H4 (cell line): ENCODE data around the gene CBL. TPM values are rescaled to one million over a fixed set of nuclear protein-coding genes. Genes with fewer than 3 reads are reported as not detected.

Experiments
- DNase-seq: peaks from one replicate; pipeline ENCODE4 v3.0.0-alpha.2; 2015; ENCODE audit warnings: low spot score
- total RNA-seq: library from RNA; depleted of rRNA; stranded (reverse); fragments of >200 nt; shearing (Covaris generic); gene quantifications from 2 replicates; pipeline ENCODE4 v1.2.3, GENCODE V29; 2014; rRNA removed

The CBL gene
- total RNA-seq, 1 experiment from 2014 or later: 11.0 TPM

DNA sequence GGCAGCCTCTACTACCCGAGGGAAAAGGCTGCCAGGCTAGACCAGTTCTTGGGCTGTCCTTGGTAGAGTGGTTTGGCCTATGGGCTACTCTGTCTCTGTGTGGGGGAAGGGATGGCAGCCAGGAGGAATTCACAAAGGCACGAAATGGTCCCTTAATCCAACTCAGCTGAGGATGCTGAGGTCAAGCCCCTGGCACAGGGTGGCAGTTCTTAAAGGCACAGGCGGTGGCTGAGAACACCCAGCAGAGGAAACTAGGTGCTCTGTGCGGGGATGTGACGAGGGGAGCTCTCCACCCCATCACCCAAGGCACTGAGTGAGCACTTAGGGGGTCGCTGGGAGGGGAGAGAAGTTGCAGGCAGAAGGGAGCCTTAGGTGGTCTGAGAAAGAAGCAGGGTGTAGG lies 140.5 kb downstream of the CBL start, which contains the start of gene MFRP:
TSS of gene MFRP (minus strand) at position 101 of the 400 bp plus-strand sequence. CDS start 192 bp downstream, outside the sequence.
- no peak for DNase-seq

DNA sequence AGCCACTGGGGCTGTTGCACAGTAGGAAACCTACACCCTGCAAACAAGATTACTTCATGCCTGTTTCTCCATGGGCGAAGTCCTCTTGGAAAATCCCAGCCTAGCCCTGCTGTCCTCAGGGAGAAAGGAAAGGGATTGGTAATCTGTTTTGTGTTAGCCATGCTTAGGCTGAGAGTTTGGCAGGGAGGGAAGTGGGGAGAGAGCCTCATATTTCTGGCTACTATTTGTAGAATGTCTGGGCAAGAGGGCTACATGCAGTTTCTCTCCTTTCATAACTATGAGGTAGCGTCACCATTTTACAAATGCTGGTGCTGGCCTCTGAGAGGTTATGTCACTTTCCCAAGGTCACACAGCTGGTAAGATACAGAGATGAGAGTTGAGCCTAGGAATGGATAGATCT lies 141.1 kb downstream of the CBL start:
- no peak for DNase-seq

GRCh38 chr11:119347940-119348605 lies 141.9 kb downstream of the CBL start:
- no peak for DNase-seq

DNA sequence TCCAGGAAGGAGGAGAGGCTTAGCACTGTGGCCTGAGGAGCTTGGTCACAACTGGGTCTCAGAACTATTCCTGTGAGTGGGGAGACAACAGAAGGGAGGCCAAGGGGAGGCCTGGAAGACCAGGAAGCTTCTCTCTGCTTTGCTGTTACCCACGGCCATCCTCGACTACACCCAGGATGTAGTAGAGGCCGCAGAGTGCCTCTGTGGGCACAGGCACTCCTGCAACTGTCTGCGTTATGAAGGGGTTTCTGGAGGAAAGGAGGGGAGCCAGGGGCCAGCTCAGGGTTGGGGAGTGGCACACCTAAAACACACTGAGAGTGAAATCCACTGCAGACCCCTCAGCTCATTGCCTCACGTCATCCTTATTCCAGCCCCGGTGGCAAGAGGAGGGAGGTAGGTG lies 144.2 kb downstream of the CBL start:
- DNase-seq: no peak

DNA sequence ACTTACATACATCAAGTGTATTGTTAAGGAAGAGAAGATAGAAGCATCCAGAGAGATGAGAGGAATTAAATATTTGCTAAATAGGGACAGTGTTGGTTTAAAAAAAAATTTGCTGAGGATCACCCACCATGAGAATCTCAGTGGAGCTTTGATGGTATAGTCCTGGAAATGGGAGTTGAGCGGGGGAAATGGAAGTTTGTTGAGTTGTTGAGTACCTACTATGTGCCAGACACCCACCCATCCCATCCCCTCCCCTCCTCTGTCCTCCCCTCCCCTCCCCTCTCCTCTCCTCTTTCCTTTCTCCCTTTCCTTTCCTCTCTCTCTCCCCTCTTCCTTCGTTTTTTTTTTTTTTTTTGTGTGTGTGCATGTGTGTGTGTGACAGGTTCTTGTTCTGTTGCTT lies 145.1 kb downstream of the CBL start:
- DNase-seq: no peak

- DNase-seq: no peak
Observed at GRCh38 chr11:119352857-119353260, 146.7 kb downstream of the CBL start.

- no peak for DNase-seq
Observed at GRCh38 chr11:119355091-119355843, 149.1 kb downstream of the CBL start.

GRCh38 chr11:119356349-119357031 lies 150.4 kb downstream of the CBL start:
- peak; percentile 69 for DNase-seq

DNA sequence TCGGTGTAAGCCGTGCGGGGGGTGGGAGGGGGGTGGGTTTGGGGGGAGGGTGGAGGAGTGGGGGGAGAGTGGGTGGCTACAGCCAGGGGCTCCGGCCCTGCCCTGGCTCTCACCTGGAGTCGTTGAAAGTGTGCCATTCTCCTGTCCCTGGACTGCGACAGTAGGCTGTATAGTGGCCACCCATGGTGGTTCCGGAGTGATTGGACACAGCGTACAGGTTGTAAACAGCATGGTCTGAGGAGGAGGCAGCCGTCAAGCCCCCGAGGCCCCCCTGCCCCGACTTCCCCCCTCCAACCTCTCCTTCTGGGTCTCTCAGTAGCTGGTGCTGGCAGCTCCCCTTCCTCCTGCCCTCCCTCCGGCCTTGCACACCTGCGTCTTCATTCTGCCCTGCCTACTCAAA lies 150.9 kb downstream of the CBL start:
- no peak for DNase-seq

Other genes with a start within 250 kb of the CBL start
- not detected in 2 replicates for gene FOXR1, start 234.6 kb upstream of the CBL start, total RNA-seq
- 11.9 and 14.4 TPM in 2 replicates for gene CENATAC, start 208.2 kb upstream of the CBL start, total RNA-seq
- gene RPS25, start 188.0 kb upstream of the CBL start, total RNA-seq: 3,227 and 3,660 TPM in 2 replicates
- 118 and 134 TPM in 2 replicates for gene TRAPPC4, start 187.6 kb upstream of the CBL start, total RNA-seq
- gene SLC37A4, start 175.5 kb upstream of the CBL start, total RNA-seq: 21.7 and 26.6 TPM in 2 replicates
- gene HYOU1, start 149.1 kb upstream of the CBL start, total RNA-seq: 134 and 143 TPM in 2 replicates
- 13.8 and 19.2 TPM in 2 replicates for gene VPS11, start 138.5 kb upstream of the CBL start, total RNA-seq
- gene HMBS, start 121.5 kb upstream of the CBL start, total RNA-seq: 6.2 and 16.4 TPM in 2 replicates
- 25.0 and 43.7 TPM in 2 replicates for gene DPAGT1, start 104.5 kb upstream of the CBL start, total RNA-seq
- gene C2CD2L, start 99.0 kb upstream of the CBL start, total RNA-seq: 2.3 and 5.1 TPM in 2 replicates
- 6.1 and 7.2 TPM in 2 replicates for gene HINFP, start 84.8 kb upstream of the CBL start, total RNA-seq
- gene ABCG4, start 57.3 kb upstream of the CBL start, total RNA-seq: 0.25 TPM in 1 of 2 replicates, not detected in the other
- 14.3 and 14.7 TPM in 2 replicates for gene NLRX1, start 37.6 kb upstream of the CBL start, total RNA-seq
- not detected in 2 replicates for gene NHERF4, start 20.9 kb upstream of the CBL start, total RNA-seq
- gene MCAM, start 110.8 kb downstream of the CBL start, total RNA-seq: 66.0 and 88.8 TPM in 2 replicates
- gene RNF26, start 128.2 kb downstream of the CBL start, total RNA-seq: 4.1 and 6.8 TPM in 2 replicates
- not detected in 2 replicates for gene C1QTNF5, start 134.5 kb downstream of the CBL start, total RNA-seq
- gene MFRP, start 140.4 kb downstream of the CBL start, total RNA-seq: not detected in 2 replicates
- gene USP2, start 175.4 kb downstream of the CBL start, total RNA-seq: 0.21 and 0.29 TPM in 2 replicates
- 191 and 193 TPM in 2 replicates for gene THY1, start 216.8 kb downstream of the CBL start, total RNA-seq